HepG2 (cell line): Measurements from ENCODE around the gene UTS2R. TPM values are rescaled to one million over a fixed set of nuclear protein-coding genes. Genes with fewer than 3 reads are reported as not detected.

Experiments
- ATAC-seq: fragments of 200-7000 bp; cut with Tn5 transposase; 3 replicates; pipeline ENCODE4 v1.9.1; 2020; ENCODE audit warnings: mild to moderate bottlenecking, moderate library complexity
- BruUV-seq: library from RNA; stranded (reverse); fragments of 400-500 nt; replicated peaks from 2 replicates; lab custom pipeline; 2021; lab: Mats Ljungman, UMichigan
- CTCF ChIA-PET: fragments of 300-600 bp; formaldehyde crosslinking; extraction: SDS; loops from one replicate; lab custom pipeline; 2021; ENCODE audit warnings: low total read pairs, inconsistent platforms, low intra/inter-chr PET ratio; lab: Yijun Ruan, JAX
- POLR2A ChIA-PET: fragments of 350-600 bp; sonication (Branson Sonifier 250); formaldehyde crosslinking; loops from one replicate; lab custom pipeline; 2020; ENCODE audit warnings: antibody characterized with exemption, inconsistent platforms; lab: Yijun Ruan, JAX
- DNase-seq: peaks from one replicate; pipeline ENCODE4 v3.0.0-alpha.2; 2015; ENCODE audit warnings: low spot score
- FAIRE-seq: peaks from 3 replicates; lab custom pipeline; 2011; peaks lifted over from hg19 to GRCh38; lab: Jason Lieb, UNC
- H2AFZ ChIP-seq: one replicate; pipeline ENCODE4 v1.6.1; 2011; ENCODE audit warnings: low read length, inconsistent platforms
- H3K27ac ChIP-seq: fragments of 300-600 bp; 3 replicates; pipeline ENCODE4 v1.8.0; 2011; ENCODE audit warnings: mixed run types, mild to moderate bottlenecking, mixed read lengths, low read length, inconsistent platforms; ENCODE audit not compliant: insufficient read depth; ENCODE audit errors: extremely low read length
- H3K27me3 ChIP-seq, 2 experiments: fragments of 200-600 bp in 1 of 2; 2 replicates in 1 of 2; 3 replicates in 1 of 2; pipeline versions ENCODE4 v1.6.0 to v1.8.0; 2011; ENCODE audit warnings: low read length in 2 of 2, mild to moderate bottlenecking in 2 of 2, moderate library complexity in 2 of 2, inconsistent platforms in 1 of 2; ENCODE audit not compliant: insufficient read depth in 2 of 2, control insufficient read depth in 1 of 2
- H3K36me3 ChIP-seq, 2 experiments: fragments of 200-600 bp in 1 of 2; replicated peaks in 1 of 2; 2 replicates in 1 of 2; 3 replicates in 1 of 2; pipeline versions ENCODE4 v1.5.1 to v1.8.0; 2011; ENCODE audit warnings: low read length in 2 of 2, inconsistent platforms in 1 of 2; ENCODE audit not compliant: insufficient read depth in 2 of 2, control insufficient read depth in 1 of 2
- H3K4me1 ChIP-seq: 2 replicates; pipeline ENCODE4 v1.5.1; 2012; ENCODE audit warnings: low read length, inconsistent platforms; ENCODE audit not compliant: insufficient read depth
- H3K4me2 ChIP-seq: 2 replicates; pipeline ENCODE4 v1.6.0; 2011; ENCODE audit warnings: low read depth, low read length, inconsistent platforms
- H3K4me3 ChIP-seq, 3 experiments: fragments of 200-600 bp in 1 of 3; sonication (generic), shearing (Covaris generic) in 1 of 3; replicated peaks in 1 of 3; 2 replicates each; pipeline ENCODE4 v1.5.1; 2011 to 2016; ENCODE audit warnings: low read length in 3 of 3, inconsistent platforms in 2 of 3, low read depth in 2 of 3, mild to moderate bottlenecking in 2 of 3, control low read depth in 1 of 3, mixed read lengths in 1 of 3; ENCODE audit not compliant: insufficient read depth in 1 of 3
- H3K79me2 ChIP-seq: one replicate; pipeline ENCODE4 v1.6.1; 2011; ENCODE audit warnings: low read length, inconsistent platforms; ENCODE audit not compliant: insufficient read depth
- H3K9ac ChIP-seq: 2 replicates; pipeline ENCODE4 v1.6.0; 2011; ENCODE audit warnings: mild to moderate bottlenecking, low read depth, low read length, inconsistent platforms; ENCODE audit not compliant: insufficient read depth
- H3K9me3 ChIP-seq: 2 replicates; pipeline ENCODE4 v1.5.1; 2012; ENCODE audit warnings: mild to moderate bottlenecking, low read length
- H4K20me1 ChIP-seq: 2 replicates; pipeline ENCODE4 v1.6.0; 2011; ENCODE audit warnings: inconsistent platforms, mild to moderate bottlenecking, low read length, moderate library complexity; ENCODE audit not compliant: insufficient read depth
- HNRNPL ChIP-seq: fragments of 200-400 bp; formaldehyde crosslinking; IDR thresholded peaks from 2 replicates; pipeline ENCODE4 v1.6.1; 2017; ENCODE audit warnings: mild to moderate bottlenecking, low read depth, low read length
- KDM2A ChIP-seq: sonication (generic); formaldehyde crosslinking; IDR thresholded peaks from 2 replicates; pipeline ENCODE4 v1.4.0; 2020; ENCODE audit warnings: low read depth, missing genetic modification reagents, borderline replicate concordance
- NFKBIZ ChIP-seq: IDR thresholded peaks from 2 replicates; pipeline ENCODE4 v1.6.1; 2018; ENCODE audit warnings: missing genetic modification reagents, missing compliant biosample characterization
- PITX1 ChIP-seq: sonication (generic); formaldehyde crosslinking; IDR thresholded peaks from 2 replicates; pipeline ENCODE4 v1.5.1; 2020; ENCODE audit warnings: mild to moderate bottlenecking, missing genetic modification reagents
- SIX4 ChIP-seq: sonication (generic); formaldehyde crosslinking; IDR thresholded peaks from 2 replicates; pipeline ENCODE4 v1.4.0; 2020; ENCODE audit warnings: missing genetic modification reagents
- SYNCRIP ChIP-seq: fragments of 200-400 bp; formaldehyde crosslinking; IDR thresholded peaks from 2 replicates; pipeline ENCODE4 v1.6.1; 2018; ENCODE audit warnings: mild to moderate bottlenecking, low read depth, low read length; ENCODE audit not compliant: insufficient read depth
- ZBTB38 ChIP-seq: sonication (generic); formaldehyde crosslinking; IDR thresholded peaks from 2 replicates; pipeline ENCODE4 v1.5.1; 2020; ENCODE audit warnings: mild to moderate bottlenecking, missing genetic modification reagents
- ZBTB7B ChIP-seq: sonication (generic); formaldehyde crosslinking; IDR thresholded peaks from 2 replicates; pipeline ENCODE4 v1.4.0; 2020; ENCODE audit warnings: missing genetic modification reagents
- ZNF143 ChIP-seq: sonication (generic); formaldehyde crosslinking; IDR thresholded peaks from 2 replicates; pipeline ENCODE4 v1.4.0; 2020; ENCODE audit warnings: missing genetic modification reagents
- ZNF260 ChIP-seq: sonication (generic); formaldehyde crosslinking; IDR thresholded peaks from 2 replicates; pipeline ENCODE4 v1.4.0; 2020; ENCODE audit warnings: missing genetic modification reagents, low read depth, mild to moderate bottlenecking, borderline replicate concordance
- ZNF619 ChIP-seq: sonication (generic); formaldehyde crosslinking; IDR thresholded peaks from 2 replicates; pipeline ENCODE4 v1.4.0; 2020; ENCODE audit warnings: mild to moderate bottlenecking, missing genetic modification reagents
- ZNF839 ChIP-seq: sonication (generic); formaldehyde crosslinking; IDR thresholded peaks from 2 replicates; pipeline ENCODE4 v1.4.0; 2020; ENCODE audit warnings: missing genetic modification reagents, mild to moderate bottlenecking, borderline replicate concordance
- ZSCAN12 ChIP-seq: sonication (generic); formaldehyde crosslinking; IDR thresholded peaks from 2 replicates; pipeline ENCODE4 v1.9.0; 2021; ENCODE audit warnings: mild to moderate bottlenecking, missing genetic modification reagents
- WGBS: methylation state at CpG from one replicate; pipeline ENCODE4 v1.1.6; 2017; ENCODE audit warnings: low lambda C conversion rate; 5-methylcytosine and 5-hydroxymethylcytosine counted together
- in situ Hi-C: cut with HindIII; loops from 2 replicates; pipeline ENCODE4 v1.10.0; 2017; ENCODE audit warnings: low pct_unique_long_range_greater_than_20kb; ENCODE audit not compliant: extremely low pct_ligation_motif_present
- intact Hi-C: fragments of 100-400 bp; cut with micrococcal nuclease; formaldehyde crosslinking; loops from one replicate; pipeline ENCODE4 v1.10.0; 2022; ENCODE audit not compliant: unreplicated experiment
- polyA plus RNA-seq, 8 experiments: library from polyadenylated mRNA; depleted of rRNA in 3 of 8; stranded (reverse) in 7 of 8; unstranded in 1 of 8; fragments of >200 nt; fragmentation: Illumina TruSeq in 4 of 8; extraction: Trizol in 4 of 8; gene quantifications; 2 replicates each; pipeline versions ENCODE4 v1.2.1 to v1.2.3, GENCODE V29; 2011 to 2016; ENCODE audit warnings: low read depth in 4 of 8, missing spikeins in 1 of 8, mixed read lengths in 1 of 8; ENCODE audit not compliant: insufficient read depth in 1 of 8
- total RNA-seq, 5 experiments: library from RNA; depleted of rRNA; stranded (reverse); fragments of >200 nt; fragmentation: Illumina TruSeq; extraction: Trizol; gene quantifications; 2 replicates each; pipeline ENCODE4 v1.2.3, GENCODE V29; 2016; ENCODE audit warnings: low read depth in 1 of 5
- TF ChIP-seq, protein P1 (sequence below): sonication (generic); formaldehyde crosslinking; IDR thresholded peaks from 2 replicates; pipeline ENCODE4 v1.4.0; 2020; ENCODE audit warnings: mild to moderate bottlenecking, missing genetic modification reagents

Gene UTS2R
- total and polyA plus RNA-seq, 2 of the 13 experiments (the other 11 are each of a cell fraction or from before 2014, with no cell fraction given) = 0.13 to 0.15 TPM

DNA sequence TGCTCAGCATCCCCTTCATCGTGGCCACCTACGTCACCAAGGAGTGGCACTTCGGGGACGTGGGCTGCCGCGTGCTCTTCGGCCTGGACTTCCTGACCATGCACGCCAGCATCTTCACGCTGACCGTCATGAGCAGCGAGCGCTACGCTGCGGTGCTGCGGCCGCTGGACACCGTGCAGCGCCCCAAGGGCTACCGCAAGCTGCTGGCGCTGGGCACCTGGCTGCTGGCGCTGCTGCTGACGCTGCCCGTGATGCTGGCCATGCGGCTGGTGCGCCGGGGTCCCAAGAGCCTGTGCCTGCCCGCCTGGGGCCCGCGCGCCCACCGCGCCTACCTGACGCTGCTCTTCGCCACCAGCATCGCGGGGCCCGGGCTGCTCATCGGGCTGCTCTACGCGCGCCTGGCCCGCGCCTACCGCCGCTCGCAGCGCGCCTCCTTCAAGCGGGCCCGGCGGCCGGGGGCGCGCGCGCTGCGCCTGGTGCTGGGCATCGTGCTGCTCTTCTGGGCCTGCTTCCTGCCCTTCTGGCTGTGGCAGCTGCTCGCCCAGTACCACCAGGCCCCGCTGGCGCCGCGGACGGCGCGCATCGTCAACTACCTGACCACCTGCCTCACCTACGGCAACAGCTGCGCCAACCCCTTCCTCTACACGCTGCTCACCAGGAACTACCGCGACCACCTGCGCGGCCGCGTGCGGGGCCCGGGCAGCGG, 3.2 kb downstream of the UTS2R start:
- no peaks in the 10 kb centered on the region for H4K20me1 ChIP-seq
- 97% methylated on average over 79 of the region's 79 CpGs for WGBS
- no peaks in the 10 kb centered on the region for H3K9me3 ChIP-seq
- TF ChIP-seq HNRNPL (peak; percentile 13; the same call in 1 of the 2 replicates), ZSCAN12 (no peak), ZBTB38 (CRISPR knock-in tag) (0 out of 2 replicates have a peak, but pooled peaks have one; percentile 10)
- FAIRE-seq = no peak
- no peaks in the 10 kb centered on the region for H3K36me3 ChIP-seq
- peaks cover 2 to 15% of the 10 kb centered on the region in 2 experiments; a peak in 3 of 5 replicates for H3K27me3 ChIP-seq
- no peak overlapping the region for H3K9ac ChIP-seq
- no peak overlapping the region for H3K27ac ChIP-seq
- H3K4me1 ChIP-seq = peaks cover 77% of the 10 kb centered on the region
- intact Hi-C loops (no loop called here), in situ Hi-C loops (no loop called here)
- H3K79me2 ChIP-seq = no peaks in the 10 kb centered on the region
- ChIA-PET POLR2A (interaction anchor here (0.5 to 1.4 kb wide), 3 partner anchors 10 to 182 kb away, joined by 3 to 7 read pairs (median 3); no protein-coding TSS in a partner anchor), CTCF (no interaction called here)
- ATAC-seq = no peak
- no peak overlapping the region for H2AFZ ChIP-seq
- H3K4me2 ChIP-seq = no peak overlapping the region
- BruUV-seq = no TSS peak
- DNase-seq = no peak
- no peak overlapping the region for H3K4me3 ChIP-seq

DNA sequence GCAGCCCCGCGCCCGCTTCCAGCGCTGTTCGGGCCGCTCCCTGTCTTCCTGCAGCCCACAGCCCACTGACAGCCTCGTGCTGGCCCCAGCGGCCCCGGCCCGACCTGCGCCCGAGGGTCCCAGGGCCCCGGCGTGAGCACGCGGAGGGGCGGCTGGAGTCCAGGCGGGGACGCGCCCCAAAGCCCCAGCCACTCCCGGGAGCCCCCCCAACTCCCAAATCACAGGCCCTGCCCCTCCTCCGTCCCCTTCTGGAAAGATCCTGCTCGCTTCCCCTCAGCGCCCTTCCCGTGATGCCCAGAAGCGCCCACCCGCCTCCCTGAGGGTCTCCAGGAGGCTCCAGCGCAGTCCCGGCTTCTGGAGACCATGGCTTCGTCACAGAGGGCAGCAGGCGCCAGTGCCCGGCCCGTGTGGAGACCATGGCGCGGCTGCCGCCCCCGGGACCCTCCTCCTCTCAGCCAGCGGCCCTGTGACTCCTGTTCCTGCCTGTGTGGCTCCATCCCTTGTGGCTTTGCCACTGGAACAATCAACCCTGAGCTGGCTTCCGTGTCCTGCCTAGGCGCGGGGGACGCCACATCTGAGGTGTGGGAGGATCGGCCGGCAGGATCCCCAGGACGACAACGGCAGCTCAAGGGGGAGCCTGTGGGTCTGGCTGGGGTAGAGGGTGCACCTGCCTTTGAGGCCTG, 3.9 kb downstream of the UTS2R start:
- Histone ChIP-seq H3K36me3 (no peaks in the 10 kb centered on the region), H3K4me1 (peaks cover 75% of the 10 kb centered on the region), H3K27me3 (peaks cover 2 to 21% of the 10 kb centered on the region in 2 experiments; a peak in 4 of 5 replicates), H2AFZ (no peak overlapping the region), H3K79me2 (no peaks in the 10 kb centered on the region), H3K27ac (peak overlapping the region; percentile 58), H3K9ac (peak overlapping the region; percentile 36), H3K4me3 (peak overlapping the region; percentile 40 to 68 (median 57); a peak in 3 of 6 replicates), H4K20me1 (no peaks in the 10 kb centered on the region), H3K9me3 (no peaks in the 10 kb centered on the region), H3K4me2 (peak overlapping the region; percentile 89)
- ATAC-seq (no peak), FAIRE-seq (no peak), DNase-seq (no peak)
- in situ Hi-C loops = no loop called here
- intact Hi-C loops = no loop called here
- 87% methylated on average over 44 of the region's 46 CpGs for WGBS
- ChIA-PET CTCF (no interaction called here), POLR2A (interaction anchor here (1.1 to 1.9 kb wide), 11 partner anchors 9 to 83 kb away, joined by 3 to 38 read pairs (median 8); partner anchors contain the start of genes HEXD and TEX19)
- no TSS peak for BruUV-seq
- TF ChIP-seq ZNF260 (CRISPR knock-in tag) = no peak
- TF ChIP-seq, protein P1, sequence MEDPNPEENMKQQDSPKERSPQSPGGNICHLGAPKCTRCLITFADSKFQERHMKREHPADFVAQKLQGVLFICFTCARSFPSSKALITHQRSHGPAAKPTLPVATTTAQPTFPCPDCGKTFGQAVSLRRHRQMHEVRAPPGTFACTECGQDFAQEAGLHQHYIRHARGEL (CRISPR knock-in tag) = 0 out of 2 replicates have a peak, but pooled peaks have one; percentile 19
- 0 out of 2 replicates have a peak, but pooled peaks have one; percentile 15 for TF ChIP-seq ZNF619
- no peak for TF ChIP-seq SYNCRIP
- TF ChIP-seq ZBTB7B (CRISPR knock-in tag) = no peak
- no peak for TF ChIP-seq NFKBIZ
- TF ChIP-seq ZNF143 = 0 out of 2 replicates have a peak, but pooled peaks have one; percentile 10
- TF ChIP-seq ZNF839 (CRISPR knock-in tag) = 0 out of 2 replicates have a peak, but pooled peaks have one; percentile 2
- peak; percentile 17; the same call in 1 of the 2 replicates for TF ChIP-seq PITX1 (CRISPR knock-in tag)
- no peak for TF ChIP-seq SIX4 (CRISPR knock-in tag)
- no peak for TF ChIP-seq KDM2A
